GM12801 (cell line): Measurements from ENCODE around the gene DVL3.

Experiments
- CTCF ChIP-seq: IDR thresholded peaks from one replicate; pipeline ENCODE4 v1.5.1; 2011; ENCODE audit warnings: control low read depth; ENCODE audit not compliant: insufficient read length; ENCODE audit errors: extremely low read depth

Gene DVL3

GRCh38 chr3:184133840-184134745 is 21.1 kb upstream of the DVL3 start:
- no peak for TF ChIP-seq CTCF

GRCh38 chr3:184134746-184135148 is 20.4 kb upstream of the DVL3 start:
- TF ChIP-seq CTCF: no peak

- no peak for TF ChIP-seq CTCF
Measured at GRCh38 chr3:184135149-184135910, 19.8 kb upstream of the DVL3 start, which contains the start of gene EIF2B5. Gene EIF2B5, plus strand, starts transcription at chr3:184135358. Its CDS starts 28 bp downstream, at chr3:184135386.

GRCh38 chr3:184135911-184136260 is 19.3 kb upstream of the DVL3 start:
- TF ChIP-seq CTCF: no peak

- TF ChIP-seq CTCF: no peak
Measured at GRCh38 chr3:184140436-184140835, 14.7 kb upstream of the DVL3 start.

GRCh38 chr3:184142199-184142598 is 13.0 kb upstream of the DVL3 start:
- no peak for TF ChIP-seq CTCF

GRCh38 chr3:184143327-184143726 is 11.8 kb upstream of the DVL3 start:
- TF ChIP-seq CTCF: no peak
